GM19328 (cell line): Measurements from ENCODE around the gene GAL3ST2.
"Not testable (repeated sequence)": the region's sequence is repeated elsewhere in the genome, so short reads cannot be mapped to it uniquely, and the experiment has no call there.

Experiments used
- ATAC-seq: cut with Tn5 transposase; IDR thresholded peaks from one replicate; pipeline ENCODE4 v1.9.1; 2021; ENCODE audit warnings: mild to moderate bottlenecking, moderate library complexity; ENCODE audit not compliant: unreplicated experiment

GAL3ST2 gene

GRCh38 chr2:241776336-241777169 is at the start of gene GAL3ST2:
TSS of gene GAL3ST2 (plus strand) at chr2:241776822. CDS start at chr2:241776956, 134 bp downstream.
- ATAC-seq = no peak

GRCh38 chr2:241728000-241728399 is 48.6 kb upstream of the GAL3ST2 start:
- no peak for ATAC-seq

- no peak for ATAC-seq
Observed at GRCh38 chr2:241728627-241729026, 48.0 kb upstream of the GAL3ST2 start.

- ATAC-seq = no peak
Observed at GRCh38 chr2:241729868-241730267, 46.8 kb upstream of the GAL3ST2 start.

- ATAC-seq = no peak
Observed at GRCh38 chr2:241730671-241731293, 45.8 kb upstream of the GAL3ST2 start.

- not testable (repeated sequence) for ATAC-seq
Observed at GRCh38 chr2:241732513-241733186, 44.0 kb upstream of the GAL3ST2 start.

GRCh38 chr2:241733391-241734207 is 43.0 kb upstream of the GAL3ST2 start:
- ATAC-seq = no peak

- ATAC-seq = peak; percentile 21
Observed at GRCh38 chr2:241734208-241734466, 42.5 kb upstream of the GAL3ST2 start.

- peak; percentile 82 for ATAC-seq
Observed at GRCh38 chr2:241734467-241735208, 42.0 kb upstream of the GAL3ST2 start, which contains the start of gene D2HGDH. TSS of gene D2HGDH (plus strand) at chr2:241734630. CDS start at chr2:241735225, 595 bp downstream.

- no peak for ATAC-seq
Observed at GRCh38 chr2:241736111-241736510, 40.5 kb upstream of the GAL3ST2 start.

- ATAC-seq = no peak
Observed at GRCh38 chr2:241738040-241738686, 38.5 kb upstream of the GAL3ST2 start.

- no peak for ATAC-seq
Observed at GRCh38 chr2:241739177-241739576, 37.4 kb upstream of the GAL3ST2 start.

GRCh38 chr2:241739651-241740050 is 37.0 kb upstream of the GAL3ST2 start:
- ATAC-seq = no peak

- no peak for ATAC-seq
Observed at GRCh38 chr2:241741016-241741415, 35.6 kb upstream of the GAL3ST2 start.

GRCh38 chr2:241742320-241742939 is 34.2 kb upstream of the GAL3ST2 start:
- ATAC-seq = no peak

GRCh38 chr2:241743008-241743407 is 33.6 kb upstream of the GAL3ST2 start:
- not testable (repeated sequence) for ATAC-seq

- no peak for ATAC-seq
Observed at GRCh38 chr2:241743620-241744019, 33.0 kb upstream of the GAL3ST2 start.

GRCh38 chr2:241744028-241744754 is 32.4 kb upstream of the GAL3ST2 start:
- ATAC-seq = no peak

GRCh38 chr2:241745276-241745675 is 31.3 kb upstream of the GAL3ST2 start:
- no peak for ATAC-seq
